ENCODE data around the gene MAN1A2.
"Not testable (repeated sequence)": the region's sequence is repeated elsewhere in the genome, so short reads cannot be mapped to it uniquely, and the experiment has no call there.

The MAN1A2 gene

DNA sequence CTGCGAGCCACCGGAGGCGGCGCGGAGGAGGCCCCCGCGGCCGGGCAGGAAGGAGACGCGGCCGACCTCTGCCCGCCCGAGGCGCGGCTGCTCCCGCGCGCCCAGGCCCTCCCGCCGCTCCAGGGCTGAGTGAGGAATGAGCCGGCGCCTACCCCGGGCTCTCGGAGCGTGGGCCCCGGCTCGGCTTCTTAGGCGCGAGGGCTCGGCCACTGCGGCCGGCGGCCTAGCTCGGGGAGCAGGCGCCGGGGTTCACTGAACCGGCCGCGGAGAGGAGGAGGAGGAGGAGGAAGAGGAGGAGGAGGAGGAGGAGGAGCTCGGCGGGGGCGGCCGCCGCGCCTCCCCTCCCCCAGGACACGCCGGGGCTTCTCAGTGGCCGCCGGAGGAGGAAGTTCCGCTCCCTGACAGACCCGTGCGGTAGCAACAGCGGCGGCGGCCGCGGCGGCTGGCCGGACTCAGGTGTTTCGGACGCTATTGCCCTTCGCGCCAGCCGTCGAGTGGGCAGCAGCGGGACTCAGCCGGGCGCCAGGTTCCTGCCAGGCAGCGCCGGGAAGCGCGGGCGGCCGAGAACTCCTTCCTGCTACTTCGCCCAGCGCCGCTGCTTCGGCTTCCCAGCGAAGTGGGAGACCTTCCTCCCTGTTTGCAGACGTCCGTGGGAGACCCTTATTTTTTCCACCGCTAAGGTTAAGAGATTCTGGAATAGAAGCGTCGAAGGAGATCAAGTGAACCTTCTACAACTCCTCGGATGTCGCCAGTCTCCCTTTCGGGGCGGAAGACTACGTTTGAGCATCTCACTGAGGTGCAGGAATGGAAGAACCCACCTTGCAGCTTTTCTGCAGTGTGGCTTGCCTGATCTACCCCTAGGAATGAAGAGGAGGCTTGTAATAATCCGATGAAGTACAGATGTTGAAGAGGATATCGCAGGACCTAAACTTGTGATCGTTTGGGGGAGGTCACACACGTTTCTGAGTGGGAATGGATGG, at the start of gene MAN1A2:
Gene MAN1A2, plus strand, starts transcription at position 404 of the 980 bp plus-strand sequence. CDS start 735 bp downstream, outside the sequence.
- FAIRE-seq = no peak
- peak; percentile 92 for DNase-seq (ENCODE audit: low spot score)

DNA sequence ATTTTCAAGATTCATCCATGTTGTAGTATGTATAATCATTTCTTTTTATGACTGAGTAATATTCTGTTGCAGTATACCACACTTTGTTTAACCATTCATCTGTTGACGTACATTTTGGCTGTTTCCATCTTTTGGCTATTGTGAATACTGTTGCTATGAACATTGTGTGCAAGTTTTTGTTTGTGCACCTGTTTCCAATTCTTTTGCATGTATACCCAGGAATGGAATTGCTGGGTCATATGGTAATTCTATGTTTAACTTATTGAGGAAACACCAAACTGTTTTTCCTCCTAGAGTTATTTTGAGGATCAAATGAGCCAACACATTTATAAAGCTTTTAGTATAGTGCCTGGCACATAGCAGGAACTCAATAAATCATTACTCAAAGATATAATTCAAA, 49.2 kb upstream of the MAN1A2 start:
- DNase-seq (ENCODE audit: low spot score) = no peak
- FAIRE-seq = no peak

DNA sequence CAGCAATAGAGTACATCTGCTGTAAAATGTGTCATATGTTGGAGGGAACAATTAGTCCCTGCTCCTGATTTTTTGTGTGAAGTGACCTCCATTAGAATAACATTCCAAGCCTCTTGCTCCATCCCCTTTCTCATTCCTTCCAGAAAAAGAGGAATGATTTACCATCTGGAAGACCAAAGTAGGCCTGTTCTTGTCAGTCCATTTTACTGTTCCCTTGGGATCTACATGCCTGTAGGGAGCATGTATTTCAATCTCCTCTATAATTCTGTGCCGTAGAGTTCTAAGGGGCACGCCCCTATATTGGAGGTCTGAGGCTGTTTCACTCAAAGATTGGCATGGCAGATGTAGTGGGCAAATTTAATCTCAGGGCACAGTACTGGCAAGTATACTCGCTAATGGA, 48.8 kb upstream of the MAN1A2 start:
- DNase-seq (ENCODE audit: low spot score) (no peak), FAIRE-seq (no peak)

DNA sequence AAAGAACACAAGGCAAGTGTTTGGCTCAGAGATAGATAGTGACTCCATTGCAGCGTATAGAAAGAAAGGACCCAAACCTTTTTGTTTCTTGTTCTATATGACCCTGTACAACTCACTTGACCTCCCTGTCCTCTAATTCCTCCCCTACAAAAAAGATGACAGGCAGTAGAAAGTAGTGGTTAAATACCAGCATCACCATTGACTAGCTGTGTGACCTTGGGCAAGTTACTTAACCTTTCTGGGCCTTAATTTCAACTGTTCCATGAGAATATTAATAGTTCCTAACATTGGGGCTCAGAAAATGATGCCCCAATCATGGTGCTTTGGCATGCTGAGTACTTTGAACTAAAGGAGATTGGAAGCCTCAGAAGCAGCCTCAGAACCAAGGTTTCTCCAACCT, 46.7 kb upstream of the MAN1A2 start:
- no peak for FAIRE-seq
- no peak for DNase-seq (ENCODE audit: low spot score)

DNA sequence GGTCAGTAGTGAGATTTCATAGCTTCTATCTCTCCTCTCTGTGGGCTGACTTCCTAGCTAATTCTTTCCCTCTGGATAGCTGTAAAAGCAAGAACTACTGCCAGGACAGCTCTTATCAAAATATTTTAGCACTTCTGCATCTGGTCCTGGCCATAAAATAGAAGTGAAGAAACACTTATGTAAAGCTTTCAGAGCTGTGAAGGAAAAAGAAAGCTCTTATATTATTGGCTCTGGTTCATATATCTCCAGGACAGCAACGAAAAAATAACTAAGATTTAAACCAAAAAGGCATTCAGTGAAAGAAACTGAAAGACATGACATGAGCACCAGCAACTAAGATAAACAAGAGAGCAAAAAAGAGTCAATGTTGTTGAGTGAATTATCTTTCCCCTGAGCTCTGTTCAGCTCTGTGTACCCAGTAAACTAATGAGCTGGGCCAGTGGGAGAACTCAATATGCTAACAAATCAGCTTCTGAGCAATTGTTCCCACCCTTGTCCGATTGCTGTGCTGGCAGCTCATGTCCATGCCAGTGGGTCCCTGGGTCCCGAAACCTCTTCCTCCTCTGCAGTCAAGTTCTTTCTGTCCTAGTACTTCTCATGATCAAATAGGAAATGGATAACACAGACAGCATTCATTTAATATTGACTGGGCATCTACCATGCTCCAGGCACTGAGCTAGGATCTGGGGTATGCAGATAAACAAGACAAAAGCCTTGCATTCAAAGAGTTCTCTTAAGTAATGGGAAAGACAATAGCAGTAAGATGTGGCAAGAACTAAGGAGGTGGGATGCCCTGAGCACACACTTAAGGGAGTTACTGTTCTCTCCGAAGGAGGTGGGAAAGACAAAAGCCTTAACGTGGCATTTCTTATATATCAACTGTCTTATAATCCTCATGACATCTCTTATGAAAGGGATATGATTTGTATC, 45.3 kb upstream of the MAN1A2 start:
- DNase-seq (ENCODE audit: low spot score) = no peak
- no peak for FAIRE-seq

DNA sequence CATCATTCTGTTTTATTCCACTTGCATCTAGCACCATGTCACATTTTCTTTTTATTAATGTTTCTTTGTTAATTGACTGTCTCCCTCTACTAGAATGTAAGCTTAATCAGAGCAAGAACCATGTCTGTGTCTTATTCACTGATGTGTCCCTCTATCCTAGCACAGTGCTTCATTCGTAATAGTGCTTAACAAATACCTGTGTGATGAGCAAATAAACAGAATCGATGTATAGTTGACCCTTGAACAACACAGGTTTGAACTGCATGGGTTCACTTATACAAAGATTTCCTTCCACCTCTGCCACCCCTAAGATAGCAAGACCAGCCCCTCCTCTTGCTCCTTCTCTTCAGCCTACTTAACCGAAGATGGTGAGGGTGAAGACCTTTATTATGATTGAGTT, 42.9 kb upstream of the MAN1A2 start:
- DNase-seq (ENCODE audit: low spot score) (no peak), FAIRE-seq (no peak)

DNA sequence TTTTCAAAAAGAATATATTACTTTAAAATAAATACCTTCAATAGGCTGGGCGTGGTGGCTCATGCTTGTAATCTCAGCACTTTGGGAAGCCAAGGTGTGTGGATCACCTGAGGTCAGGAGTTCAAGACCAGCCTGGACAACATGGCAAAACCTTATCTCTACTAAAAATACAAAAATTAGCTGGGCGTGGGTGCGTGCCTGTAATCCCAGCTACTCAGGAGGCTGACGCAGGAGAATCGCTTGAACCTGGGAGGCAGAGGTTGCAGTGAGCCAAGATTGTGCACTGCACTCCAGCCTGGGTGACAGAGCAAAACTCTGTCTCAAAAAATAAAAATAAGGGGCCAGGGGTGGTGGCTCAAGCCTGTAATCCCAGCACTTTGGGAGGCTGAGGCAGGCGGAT, 41.2 kb upstream of the MAN1A2 start:
- FAIRE-seq; DNase-seq (ENCODE audit: low spot score): not testable (repeated sequence)

DNA sequence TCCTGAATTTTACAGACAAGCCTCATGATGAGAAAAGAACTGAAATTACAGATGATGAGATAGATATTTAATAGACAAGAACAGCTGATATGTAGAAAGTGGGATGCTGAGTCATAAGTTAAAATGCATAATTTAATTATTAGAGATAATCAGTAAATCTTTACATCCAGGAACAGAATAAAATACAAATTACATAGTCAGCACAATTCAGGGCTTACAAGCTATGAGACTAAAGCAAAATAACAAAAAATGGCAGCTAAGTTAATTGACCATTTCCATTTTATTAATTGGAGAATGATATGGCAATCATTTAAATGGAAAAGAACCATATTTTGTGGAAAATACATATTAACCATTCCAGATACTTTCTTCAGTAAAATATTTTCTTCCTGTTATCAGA, 40.2 kb upstream of the MAN1A2 start:
- no peak for FAIRE-seq
- no peak for DNase-seq (ENCODE audit: low spot score)

DNA sequence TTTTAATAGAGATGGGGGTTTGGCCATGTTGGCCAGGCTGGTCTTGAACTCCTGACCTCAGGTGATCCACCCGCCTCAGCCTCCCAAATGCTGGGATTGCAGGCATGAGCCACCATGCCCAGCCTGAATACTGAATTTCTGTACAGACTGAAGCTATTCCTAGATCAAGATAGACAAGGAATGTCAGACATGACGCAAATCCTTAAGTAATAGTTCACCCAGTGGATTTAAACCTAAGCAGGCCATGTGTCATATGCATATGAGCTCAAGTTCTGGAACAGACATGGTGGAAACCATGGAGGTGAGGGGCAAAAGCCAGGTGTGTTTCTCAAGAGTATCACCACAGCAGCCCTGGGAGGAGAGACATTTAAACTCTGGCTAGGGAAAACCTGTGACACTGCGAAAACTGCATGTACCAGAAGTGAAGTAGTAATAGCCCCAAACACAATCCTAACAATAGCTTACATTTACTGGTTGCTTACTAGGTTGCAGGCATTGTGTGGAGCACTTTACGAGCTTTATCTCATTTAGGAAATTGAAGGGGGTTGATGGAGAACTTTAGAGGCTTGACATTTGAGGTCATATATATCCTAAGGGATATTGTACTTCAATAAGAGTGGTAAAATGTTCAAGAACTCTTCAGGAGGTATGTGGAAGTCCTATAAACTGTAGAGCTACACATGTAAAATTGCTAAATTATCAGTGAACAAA, 31.7 kb upstream of the MAN1A2 start:
- FAIRE-seq (no peak), DNase-seq (ENCODE audit: low spot score) (no peak)

DNA sequence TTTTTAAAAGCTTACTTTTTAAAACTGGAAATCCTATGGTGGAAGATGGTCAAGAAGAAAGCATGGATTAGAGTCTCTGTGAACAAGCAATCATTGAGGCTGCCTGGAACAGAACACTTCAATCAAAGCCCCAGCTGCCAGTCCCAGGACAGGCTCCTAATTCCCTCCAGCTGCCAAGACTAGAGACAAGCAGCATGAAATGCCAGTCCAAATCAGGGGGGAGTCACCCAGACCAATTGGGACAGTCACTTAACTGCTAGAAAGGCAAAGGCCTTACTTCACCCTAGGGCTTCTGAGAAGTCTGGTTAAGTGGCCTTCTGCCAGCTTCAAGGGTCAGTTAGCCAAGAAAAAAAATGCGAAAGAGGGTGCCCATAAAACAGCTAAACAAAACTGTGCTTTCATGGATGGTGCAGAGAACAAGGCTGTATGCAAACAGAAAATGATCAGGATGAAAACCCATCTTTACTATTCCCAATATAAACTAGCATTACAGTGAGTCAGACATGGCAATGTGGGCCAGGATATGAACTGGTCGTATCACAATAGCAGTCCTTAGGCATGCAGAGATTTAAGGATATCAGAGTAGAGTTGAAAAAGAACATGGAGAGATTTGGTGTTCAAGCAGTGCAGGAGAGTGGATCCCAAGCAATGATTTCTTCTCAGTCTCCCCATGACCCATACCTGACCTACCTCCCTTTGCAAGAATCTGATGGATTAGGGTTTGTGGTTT, 31.0 kb upstream of the MAN1A2 start:
- FAIRE-seq (no peak), DNase-seq (ENCODE audit: low spot score) (no peak)

DNA sequence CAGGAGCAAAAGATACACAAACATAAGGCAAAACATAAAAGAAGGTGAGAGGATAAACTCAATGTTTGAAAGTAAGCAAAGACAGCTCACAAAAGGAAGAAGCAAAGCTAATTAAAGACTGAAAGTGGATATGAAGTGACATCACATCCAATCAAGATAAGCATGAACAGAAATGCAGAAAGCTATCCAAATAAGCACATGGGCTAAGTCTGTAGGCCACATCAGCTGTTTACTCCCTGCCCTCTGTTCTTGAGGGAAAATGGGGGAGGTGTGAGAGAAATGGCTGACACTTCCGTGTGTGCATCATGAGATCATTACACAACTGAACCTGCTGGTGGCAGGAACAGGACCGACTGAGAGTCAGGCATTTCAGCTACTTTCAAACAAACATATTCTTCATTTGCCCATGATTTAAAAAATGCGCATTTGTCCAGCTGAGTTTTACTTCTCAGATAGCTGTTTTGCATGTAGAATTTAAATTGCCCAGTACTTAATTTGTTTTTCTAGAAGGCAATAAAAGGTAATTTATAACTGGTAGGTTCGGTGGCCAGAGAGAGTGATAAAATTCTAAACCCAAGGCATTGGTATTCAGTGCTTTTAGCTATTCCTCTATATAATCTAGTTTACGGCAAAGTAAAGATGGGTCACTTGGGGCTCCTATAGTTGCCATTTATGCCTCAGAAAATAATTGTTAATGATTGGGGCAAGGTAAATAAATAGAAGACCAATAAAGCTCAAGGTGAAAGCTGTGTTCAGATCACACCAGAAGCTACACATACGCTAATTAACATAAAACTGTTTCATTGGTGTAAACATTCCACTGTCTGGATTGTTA, 27.2 kb upstream of the MAN1A2 start:
- no peak for FAIRE-seq
- peak; percentile 36 for DNase-seq (ENCODE audit: low spot score)

DNA sequence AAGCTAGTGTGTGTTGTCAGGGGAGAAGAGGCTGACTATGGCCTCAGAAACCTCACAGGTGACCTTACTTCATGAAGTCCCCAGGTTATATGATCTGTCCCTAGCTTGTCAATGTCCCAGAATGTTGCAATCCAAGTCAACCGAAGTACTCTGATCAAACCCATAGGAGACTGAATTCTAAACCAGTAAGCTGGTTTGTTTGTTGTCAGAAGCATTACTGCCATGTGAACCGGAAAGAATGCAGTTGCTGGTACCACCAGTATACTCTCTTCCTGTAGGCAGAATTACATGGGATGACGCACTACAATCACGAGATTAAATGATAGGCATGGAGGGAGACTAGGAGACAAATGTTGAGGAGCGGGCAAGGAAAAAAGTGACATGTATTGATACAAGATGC, 26.1 kb upstream of the MAN1A2 start:
- DNase-seq (ENCODE audit: low spot score) (no peak), FAIRE-seq (no peak)

DNA sequence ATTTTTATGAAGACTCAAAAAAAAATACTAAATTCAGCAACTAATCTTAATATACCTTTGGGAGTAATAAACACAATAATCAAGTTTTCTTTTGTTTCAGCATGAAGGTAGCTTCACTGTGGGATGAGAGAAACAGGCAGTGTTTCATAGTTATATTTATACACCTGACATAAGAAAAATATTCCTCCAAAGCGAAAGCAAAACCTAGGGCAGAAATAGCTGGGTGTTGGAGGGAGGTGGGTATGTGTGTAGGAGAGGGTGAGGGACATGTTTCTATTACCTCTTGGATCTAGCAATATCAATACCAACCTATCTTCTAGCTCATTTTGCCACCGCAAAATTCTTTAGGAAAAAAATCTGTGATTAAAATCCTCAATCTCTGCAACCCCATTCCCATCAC, 24.9 kb upstream of the MAN1A2 start:
- FAIRE-seq (no peak), DNase-seq (ENCODE audit: low spot score) (no peak)

DNA sequence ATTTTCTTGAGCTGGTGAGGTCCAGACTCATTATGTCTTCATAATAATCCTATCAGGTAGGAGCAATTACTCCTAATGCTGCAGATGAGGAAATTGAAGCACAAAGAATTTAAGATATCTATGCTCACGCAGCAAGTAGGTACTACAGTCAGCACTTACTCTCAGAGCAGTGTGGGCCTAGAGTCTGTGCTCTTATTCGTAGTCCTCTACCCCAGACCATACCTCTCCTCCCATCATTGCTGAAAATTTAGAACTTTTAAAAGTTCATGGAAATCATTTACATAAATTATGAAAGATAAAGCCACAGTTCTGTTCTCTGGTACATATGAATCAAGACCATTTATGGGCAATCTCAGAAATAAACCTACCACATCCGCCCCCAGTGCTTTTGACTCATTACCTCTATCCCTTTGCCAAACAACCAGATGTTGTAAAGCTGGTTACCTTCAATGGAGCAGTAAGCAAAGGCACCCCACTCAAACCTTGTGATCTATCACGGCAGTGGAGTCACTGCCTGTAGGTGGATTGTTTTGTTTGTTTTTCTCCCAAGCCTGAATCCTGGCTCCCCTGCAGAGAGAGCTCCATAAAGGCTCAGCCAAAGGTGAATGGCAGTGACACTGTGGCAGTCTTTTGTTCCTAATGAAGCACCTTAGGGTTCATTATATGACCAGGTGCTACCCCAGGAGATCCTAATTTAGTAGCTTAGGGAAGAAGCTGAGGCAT, 20.9 kb upstream of the MAN1A2 start:
- DNase-seq (ENCODE audit: low spot score) (no peak), FAIRE-seq (no peak)

DNA sequence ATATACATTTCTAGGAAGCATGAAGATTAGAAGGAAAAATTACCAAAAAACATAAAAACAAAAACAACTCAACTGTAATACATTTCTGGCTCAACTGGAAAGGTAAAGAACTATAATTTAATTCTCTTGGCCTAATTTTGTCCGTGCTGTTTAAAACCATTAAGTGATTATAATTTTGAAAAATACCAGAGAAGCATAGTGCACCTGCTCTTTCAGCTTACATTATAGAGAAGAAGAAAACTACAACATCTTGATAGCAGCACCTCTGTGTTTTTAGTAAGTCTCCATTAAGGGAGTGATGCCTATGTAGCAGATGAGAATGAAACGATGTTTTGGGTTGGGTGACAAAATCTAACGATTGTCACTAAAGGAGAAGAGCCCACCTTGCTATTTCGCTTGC, 19.3 kb upstream of the MAN1A2 start:
- no peak for DNase-seq (ENCODE audit: low spot score)
- no peak for FAIRE-seq

DNA sequence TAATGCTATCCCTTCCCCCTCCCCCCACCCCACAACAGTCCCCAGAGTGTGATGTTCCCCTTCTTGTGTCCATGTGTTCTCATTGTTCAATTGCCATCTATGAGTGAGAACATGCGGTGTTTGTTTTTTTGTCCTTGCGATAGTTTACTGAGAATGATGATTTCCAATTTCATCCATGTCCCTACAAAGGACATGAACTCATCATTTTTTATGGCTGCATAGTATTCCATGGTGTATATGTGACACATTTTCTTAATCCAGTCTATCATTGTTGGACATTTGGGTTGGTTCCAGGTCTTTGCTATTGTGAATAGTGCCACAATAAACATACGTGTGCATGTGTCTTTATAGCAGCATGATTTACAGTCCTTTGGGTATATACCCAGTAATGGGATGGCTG, 14.6 kb upstream of the MAN1A2 start:
- FAIRE-seq = not testable (repeated sequence)

DNA sequence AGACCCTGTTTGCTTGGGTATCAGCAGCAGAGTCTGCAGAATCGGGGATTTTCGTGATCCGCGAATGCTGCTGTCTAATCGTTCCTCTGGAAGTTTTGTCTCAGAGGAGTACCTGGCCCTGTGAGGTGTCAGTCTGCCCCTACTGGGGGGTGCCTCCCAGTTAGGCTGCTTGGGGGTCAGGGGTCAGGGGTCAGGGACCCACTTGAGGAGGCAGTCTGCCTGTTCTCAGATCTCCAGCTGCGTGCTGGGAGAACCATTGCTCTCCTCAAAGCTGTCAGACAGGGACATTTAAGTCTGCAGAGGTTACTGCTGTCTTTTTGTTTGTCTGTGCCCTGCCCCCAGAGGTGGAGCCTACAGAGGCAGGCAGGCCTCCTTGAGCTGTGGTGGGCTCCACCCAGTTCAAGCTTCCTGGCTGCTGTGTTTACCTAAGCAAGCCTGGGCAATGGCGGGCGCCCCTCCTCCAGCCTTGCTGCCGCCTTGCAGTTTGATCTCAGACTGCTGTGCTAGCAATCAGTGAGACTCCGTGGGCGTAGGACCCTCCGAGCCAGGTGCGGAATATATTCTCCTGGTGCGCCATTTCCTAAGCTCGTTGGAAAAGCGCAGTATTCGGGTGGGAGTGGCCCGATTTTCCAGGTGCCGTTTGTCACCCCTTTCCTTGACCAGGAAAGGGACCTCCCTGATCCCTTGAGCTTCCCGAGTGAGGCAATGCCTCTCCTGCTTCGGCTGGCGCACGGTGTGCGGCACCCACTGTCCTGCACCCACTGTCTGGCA, 9.2 kb upstream of the MAN1A2 start:
- FAIRE-seq; DNase-seq (ENCODE audit: low spot score): not testable (repeated sequence)

More for the DNA sequence above, 14.6 kb upstream of the MAN1A2 start:
- not testable (repeated sequence) for DNase-seq (ENCODE audit: low spot score)

DNA sequence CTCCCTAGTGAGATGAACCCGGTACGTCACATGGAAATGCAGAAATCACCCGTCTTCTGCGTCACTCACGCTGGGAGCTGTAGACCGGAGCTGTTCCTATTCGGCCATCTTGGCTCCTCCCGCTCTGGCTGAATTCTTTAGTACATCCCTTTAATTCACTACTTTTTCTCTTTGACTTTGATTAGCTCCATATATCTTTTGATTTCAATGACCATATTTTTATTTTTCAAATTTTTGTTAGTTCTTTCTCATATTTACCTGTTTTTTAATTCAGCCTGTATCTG, 8.7 kb upstream of the MAN1A2 start:
- not testable (repeated sequence) for FAIRE-seq; DNase-seq (ENCODE audit: low spot score)

All from urothelium cell line (cell line).